ENCODE data around the gene PAK5. TPM values are rescaled to one million over a fixed set of nuclear protein-coding genes. Genes with fewer than 3 reads are reported as not detected.

The PAK5 gene
- polyA plus RNA-seq, 1 donor (not counting 4 experiments of a cell fraction or from before 2014, with no cell fraction given): not detected

- Histone ChIP-seq H3K4me2 (ENCODE audit: control insufficient read depth, extremely low read depth, insufficient read depth, low read depth, low read length) (no peak overlapping the region), H3K79me2 (ENCODE audit: control insufficient read depth, insufficient read depth, low read length) (no peaks in the 10 kb centered on the region), H3K9me3 (ENCODE audit: control insufficient read depth, low read depth, low read length) (no peaks in the 10 kb centered on the region), H4K20me1 (ENCODE audit: control insufficient read depth, extremely low read depth, insufficient read depth, low read length) (no peaks in the 10 kb centered on the region), H3K4me1 (ENCODE audit: control insufficient read depth, extremely low read depth, insufficient read depth, low read length) (no peaks in the 10 kb centered on the region), H3K4me3 (ENCODE audit: control insufficient read depth in 2 of 3, extremely low read depth in 1 of 3, insufficient read depth in 2 of 3, low read depth in 1 of 3, low read length in 3 of 3) (no peak overlapping the region), H3K9ac (ENCODE audit: control insufficient read depth, extremely low read depth, insufficient read depth, low read length) (no peak overlapping the region), H3K27me3 (ENCODE audit: control insufficient read depth, extremely low read depth, insufficient read depth, low read length) (no peaks in the 10 kb centered on the region), H3K27ac (ENCODE audit: control insufficient read depth, insufficient read depth, low read length) (no peak overlapping the region), H3K36me3 (ENCODE audit: control insufficient read depth in 2 of 2, extremely low read depth in 1 of 2, insufficient read depth in 2 of 2, low read length in 2 of 2) (no peaks in the 10 kb centered on the region), H3K9me1 (ENCODE audit: control insufficient read depth, extremely low read depth, insufficient read depth, low read length) (no peaks in the 10 kb centered on the region), H2AFZ (ENCODE audit: control insufficient read depth, low read length) (no peak overlapping the region)
- no peak for DNase-seq (ENCODE audit: low read depth, low spot score)
- dilution Hi-C loops (cut with MboI; ENCODE audit: extremely low pct_ligation_motif_present, low sequenced_read_pairs): no loop called here
- no peak for FAIRE-seq
- TF ChIP-seq CTCF (optimal IDR thresholded peaks at IDR 0.05 in 1 of 3, IDR thresholded peaks at IDR 0.05 in 1 of 3, conservative IDR thresholded peaks at IDR 0.05 in 1 of 3; ENCODE audit: extremely low read depth in 1 of 3, insufficient read depth in 2 of 3, low read length in 3 of 3): no peak
- TF ChIP-seq EZH2 (IDR thresholded peaks at IDR 0.05; ENCODE audit: low read length): no peak
Observed at GRCh38 chr20:9807136-9807535, 31.7 kb downstream of the PAK5 start.

GRCh38 chr20:9800421-9800820 lies 38.5 kb downstream of the PAK5 start:
- Histone ChIP-seq H3K4me3 (ENCODE audit: control insufficient read depth in 2 of 3, extremely low read depth in 1 of 3, insufficient read depth in 2 of 3, low read depth in 1 of 3, low read length in 3 of 3) (no peak overlapping the region), H3K9me3 (ENCODE audit: control insufficient read depth, low read depth, low read length) (no peaks in the 10 kb centered on the region), H4K20me1 (ENCODE audit: control insufficient read depth, extremely low read depth, insufficient read depth, low read length) (no peaks in the 10 kb centered on the region), H3K4me2 (ENCODE audit: control insufficient read depth, extremely low read depth, insufficient read depth, low read depth, low read length) (no peak overlapping the region), H3K4me1 (ENCODE audit: control insufficient read depth, extremely low read depth, insufficient read depth, low read length) (no peaks in the 10 kb centered on the region), H3K27ac (ENCODE audit: control insufficient read depth, insufficient read depth, low read length) (no peak overlapping the region), H3K27me3 (ENCODE audit: control insufficient read depth, extremely low read depth, insufficient read depth, low read length) (no peaks in the 10 kb centered on the region), H3K9me1 (ENCODE audit: control insufficient read depth, extremely low read depth, insufficient read depth, low read length) (no peaks in the 10 kb centered on the region), H2AFZ (ENCODE audit: control insufficient read depth, low read length) (no peak overlapping the region), H3K9ac (ENCODE audit: control insufficient read depth, extremely low read depth, insufficient read depth, low read length) (no peak overlapping the region), H3K36me3 (ENCODE audit: control insufficient read depth in 2 of 2, extremely low read depth in 1 of 2, insufficient read depth in 2 of 2, low read length in 2 of 2) (no peaks in the 10 kb centered on the region), H3K79me2 (ENCODE audit: control insufficient read depth, insufficient read depth, low read length) (no peaks in the 10 kb centered on the region)
- FAIRE-seq (no peak), DNase-seq (ENCODE audit: low read depth, low spot score) (no peak)
- TF ChIP-seq EZH2 (IDR thresholded peaks at IDR 0.05; ENCODE audit: low read length) (no peak), CTCF (optimal IDR thresholded peaks at IDR 0.05 in 1 of 3, IDR thresholded peaks at IDR 0.05 in 1 of 3, conservative IDR thresholded peaks at IDR 0.05 in 1 of 3; ENCODE audit: extremely low read depth in 1 of 3, insufficient read depth in 2 of 3, low read length in 3 of 3) (no peak)
- dilution Hi-C loops (cut with MboI; ENCODE audit: extremely low pct_ligation_motif_present, low sequenced_read_pairs): no loop called here
